NCI-H1105 treated with DMSO at 0.1 percent for 48 hours (cell line): ENCODE results near the gene MED12L.
A peak's percentile ranks its signal among the peaks of the same experiment; 100 is the strongest.

ENCODE experiments used
- DNase-seq: peaks from one replicate; lab custom pipeline; 2025; lab: John Stamatoyannopoulos, UW

MED12L gene

DNA sequence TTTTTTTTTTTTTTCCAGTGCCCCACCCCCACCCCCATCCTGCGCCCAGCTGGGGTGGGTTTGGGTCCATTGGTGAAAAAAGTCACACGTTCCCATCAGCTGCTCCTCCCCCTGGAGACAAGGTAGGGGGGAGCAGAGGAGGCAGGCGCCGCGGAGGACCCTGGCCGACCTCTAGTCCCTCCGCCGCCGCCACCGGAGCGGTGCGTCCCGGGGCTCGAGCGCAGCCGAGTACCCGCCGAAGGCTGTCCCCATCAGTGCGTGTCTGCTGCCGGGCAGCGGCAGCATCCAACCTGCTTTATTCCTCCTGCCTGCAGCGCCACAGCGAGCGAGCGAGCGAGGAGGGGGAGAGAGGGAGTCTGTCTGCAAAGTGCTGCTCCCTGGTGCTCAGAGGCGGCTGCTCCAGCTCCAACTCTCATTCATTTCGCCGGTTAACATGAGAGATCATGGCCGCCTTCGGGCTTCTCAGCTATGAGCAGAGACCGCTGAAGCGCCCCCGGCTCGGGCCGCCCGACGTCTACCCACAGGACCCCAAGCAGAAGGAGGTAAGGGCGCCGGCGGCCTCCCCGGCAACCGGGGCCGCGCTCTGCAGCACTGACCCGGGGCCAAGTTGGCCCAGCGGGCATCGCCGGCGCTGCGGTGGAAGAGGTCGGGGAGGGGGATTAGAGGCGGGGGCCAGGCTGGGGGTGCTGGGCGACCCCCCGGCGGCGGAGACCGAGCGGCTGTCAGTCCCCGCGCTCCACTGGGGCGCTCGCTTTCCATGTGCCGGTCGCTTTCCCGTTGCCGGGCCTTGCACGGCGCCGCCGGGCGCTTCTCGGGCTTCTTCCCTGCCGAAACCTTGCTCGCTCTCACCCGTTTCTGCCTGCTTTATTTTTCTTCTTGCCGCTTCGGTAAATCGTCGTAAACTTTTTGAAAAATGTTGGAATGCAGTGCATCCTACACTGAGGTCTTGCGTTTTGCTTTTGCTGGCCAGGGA is 1.3 kb downstream of the MED12L start:
- peak; percentile 94 for DNase-seq

DNA sequence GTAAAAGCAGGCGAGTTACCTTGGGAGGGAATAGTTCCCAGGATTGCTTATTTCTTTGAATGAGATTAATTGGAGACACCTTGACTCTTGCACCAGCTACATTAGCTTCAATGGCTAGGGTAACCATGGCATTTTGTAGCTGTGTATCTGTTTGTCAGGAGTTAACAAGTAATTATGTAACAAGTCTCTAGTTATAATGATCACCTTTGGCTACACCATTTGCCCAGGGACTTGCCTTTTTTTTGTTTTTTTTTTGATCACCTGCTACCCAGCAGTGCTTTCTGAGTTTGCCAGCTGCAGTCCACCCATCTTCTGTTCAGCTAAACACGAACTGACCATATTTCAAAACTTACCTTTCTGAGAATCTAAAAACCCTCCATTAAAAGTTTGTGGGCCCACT is 2.2 kb downstream of the MED12L start:
- DNase-seq = peak; percentile 77

- DNase-seq = no peak
Measured at GRCh38 chr3:151091685-151092345, 6.4 kb downstream of the MED12L start.

GRCh38 chr3:151093148-151093547 is 7.7 kb downstream of the MED12L start:
- DNase-seq = no peak

- DNase-seq = no peak
Measured at GRCh38 chr3:151093905-151094304, 8.4 kb downstream of the MED12L start.

GRCh38 chr3:151096716-151097115 is 11.3 kb downstream of the MED12L start:
- peak; percentile 21 for DNase-seq

DNA sequence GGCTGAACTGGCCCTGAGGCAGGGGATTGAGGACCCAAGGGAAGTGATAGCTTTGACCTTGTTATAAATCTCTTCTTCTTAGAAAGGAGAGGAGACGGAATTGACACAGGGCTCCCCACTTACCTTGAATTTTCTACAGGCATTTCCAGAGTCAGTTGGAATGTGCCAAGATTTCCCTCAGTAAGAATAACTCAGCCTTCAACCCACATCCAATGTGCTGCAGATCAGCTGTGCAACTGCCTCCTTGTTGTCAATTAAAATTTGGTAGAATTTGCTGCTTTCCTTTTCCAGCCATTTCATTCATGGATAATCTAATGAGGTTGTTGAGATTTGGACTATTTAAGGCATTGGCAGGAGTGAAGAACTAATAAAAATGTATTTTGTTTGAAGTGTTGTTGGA is 14.6 kb downstream of the MED12L start:
- no peak for DNase-seq

GRCh38 chr3:151101270-151101969 is 16.0 kb downstream of the MED12L start:
- DNase-seq = no peak

DNA sequence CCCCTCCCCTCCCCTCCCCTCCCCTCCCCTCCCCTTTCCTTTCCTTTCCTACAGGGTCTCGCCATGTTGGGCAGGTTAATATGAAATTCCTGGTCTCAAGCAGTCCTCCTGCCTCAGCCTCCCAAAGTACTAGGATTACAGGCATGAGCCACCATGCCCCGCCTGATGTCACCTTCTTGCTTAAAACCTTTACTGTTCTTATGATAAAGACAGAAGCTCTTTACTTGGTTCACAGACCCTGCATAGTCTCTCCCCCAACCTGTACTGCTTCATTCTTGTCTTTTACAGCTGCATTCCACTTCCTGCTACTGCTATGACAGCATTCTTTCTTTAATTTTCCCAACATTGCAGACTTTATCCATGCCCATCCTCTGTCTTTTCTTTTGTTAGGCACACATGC is 20.8 kb downstream of the MED12L start:
- DNase-seq = no peak

DNA sequence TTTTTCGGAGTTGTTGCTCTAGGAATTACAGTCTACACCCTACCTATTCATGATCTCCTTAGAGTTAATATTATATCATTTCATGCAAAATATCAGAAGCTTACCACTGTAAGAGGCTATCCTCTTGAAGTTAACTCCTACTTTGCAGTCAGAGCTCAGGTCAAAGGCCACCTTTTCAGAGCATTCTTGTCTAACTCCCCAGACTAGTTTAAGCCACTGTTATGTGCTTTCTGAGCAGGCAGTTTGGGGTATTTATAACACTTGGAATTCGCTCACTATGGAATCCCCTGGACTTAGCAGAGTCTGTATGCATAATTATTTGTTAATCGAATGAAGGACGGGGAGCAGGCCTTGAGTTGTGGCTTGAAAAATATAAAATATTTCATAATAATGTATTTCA is 21.7 kb downstream of the MED12L start:
- DNase-seq = no peak

DNA sequence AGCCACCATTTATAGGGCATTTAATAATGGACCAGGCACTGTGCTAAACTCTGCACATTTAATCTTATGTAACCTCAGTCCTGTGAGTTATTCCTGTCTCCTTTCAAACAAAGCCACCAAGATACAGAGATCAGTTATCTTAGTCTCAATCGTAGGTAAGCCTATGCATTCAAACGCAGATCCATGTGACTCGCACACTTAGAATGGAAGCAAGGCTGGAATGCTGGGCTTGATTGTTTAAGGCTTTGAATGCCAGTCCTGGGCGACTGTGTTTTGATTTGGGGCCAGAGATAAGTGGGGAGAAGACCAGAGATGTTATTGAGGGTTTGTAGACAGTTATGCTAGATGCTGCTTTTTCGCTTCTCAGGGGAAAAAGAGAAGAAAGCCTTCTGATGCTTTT is 22.2 kb downstream of the MED12L start:
- no peak for DNase-seq

DNA sequence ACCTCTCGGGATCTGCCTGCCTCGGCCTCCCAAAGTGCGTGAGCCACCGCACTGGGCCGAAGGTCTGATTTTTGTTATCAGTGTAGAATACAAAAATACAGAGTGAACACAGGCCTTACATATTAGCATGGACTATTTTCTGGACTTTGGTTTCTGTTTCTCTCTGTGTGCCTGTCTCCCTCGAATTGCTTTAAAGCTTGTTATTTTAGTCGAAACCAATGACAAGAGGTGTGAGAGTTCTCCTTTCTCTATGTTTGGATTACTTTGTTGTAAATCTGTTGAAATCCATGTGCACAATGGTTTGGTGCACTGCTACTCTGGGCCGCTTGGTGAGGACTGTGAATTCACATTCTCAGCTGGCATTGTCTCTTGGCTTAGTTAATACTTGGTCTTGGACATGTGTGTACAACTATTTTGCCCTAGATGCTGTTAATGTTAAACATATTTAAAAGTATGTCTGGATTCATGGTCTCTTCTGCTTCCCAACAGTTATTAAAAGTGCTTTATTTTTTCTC is 23.9 kb downstream of the MED12L start:
- no peak for DNase-seq

DNA sequence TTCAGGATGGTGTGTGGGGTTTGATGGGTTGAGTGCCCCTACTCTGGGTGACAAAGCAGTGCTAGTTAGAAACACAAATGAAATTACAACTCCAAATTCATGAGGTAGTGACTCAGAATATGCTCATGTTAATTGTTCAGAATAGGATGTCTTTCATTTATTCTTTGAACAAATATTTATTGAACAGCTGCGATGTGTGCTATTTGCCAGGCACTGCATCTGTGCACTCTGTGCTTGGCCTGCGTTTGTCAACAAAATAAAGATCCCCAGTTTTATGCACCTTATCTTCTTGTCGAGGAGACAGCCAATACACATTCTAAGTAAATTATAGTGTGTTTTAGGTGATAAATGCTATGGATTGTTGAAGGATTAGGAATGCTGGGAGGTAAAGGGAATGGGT is 27.3 kb downstream of the MED12L start:
- DNase-seq = no peak

DNA sequence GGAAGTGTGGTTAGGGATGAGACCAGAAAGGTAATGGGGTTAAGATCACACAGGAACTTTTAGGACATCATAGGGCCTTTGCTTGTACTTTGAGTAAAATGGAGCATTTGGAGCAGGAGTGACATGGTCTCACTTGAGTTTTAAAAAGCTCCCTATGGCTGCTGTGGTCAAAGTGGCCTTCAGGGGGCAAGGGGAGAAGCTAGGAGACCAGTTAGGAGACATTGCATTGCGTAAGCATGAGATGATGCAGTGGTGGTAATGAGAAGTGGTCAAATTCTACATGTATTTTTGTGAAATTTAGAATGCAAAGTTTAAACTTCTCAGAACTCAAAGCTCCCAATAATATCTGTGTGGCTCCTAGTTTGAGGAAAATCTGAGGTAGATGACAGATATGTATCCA is 27.9 kb downstream of the MED12L start:
- DNase-seq = no peak

DNA sequence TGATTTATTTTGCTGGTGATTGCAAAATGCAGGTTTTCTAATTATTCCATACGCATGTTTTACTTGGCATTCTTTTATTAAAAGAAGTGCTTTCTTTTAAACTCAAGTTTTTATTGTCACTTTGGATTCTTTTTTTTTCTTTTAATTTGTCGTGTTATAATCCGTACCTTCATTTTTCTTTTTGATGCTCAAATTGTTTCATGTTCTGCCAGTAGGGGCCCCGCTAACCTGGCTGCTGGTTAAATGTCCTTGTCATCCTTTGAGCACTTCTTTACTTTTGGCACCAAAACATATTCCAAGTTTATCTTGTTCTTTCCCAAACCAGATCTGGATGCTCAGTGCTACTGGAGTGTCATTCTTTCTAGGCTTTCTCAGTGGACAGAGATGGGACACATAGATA is 31.6 kb downstream of the MED12L start:
- DNase-seq = no peak

DNA sequence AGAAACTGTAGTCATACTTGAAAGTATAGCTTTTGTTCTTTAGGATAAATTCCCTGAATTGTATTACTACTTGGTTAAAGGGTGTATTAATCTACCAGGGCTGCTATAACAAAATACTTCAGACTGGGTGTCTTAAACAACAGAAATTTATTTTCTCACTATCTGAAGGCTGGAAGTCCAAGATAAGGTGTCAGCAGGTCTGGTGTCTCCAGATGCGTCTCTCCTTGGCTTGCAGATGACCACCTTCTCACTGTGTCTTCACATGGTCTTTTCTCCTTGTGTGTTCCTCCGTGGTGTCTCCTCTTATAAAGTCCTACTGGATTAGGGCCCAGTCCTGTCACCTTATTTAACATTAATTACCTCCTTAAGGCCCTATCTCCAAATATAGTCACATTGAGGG is 33.7 kb downstream of the MED12L start:
- DNase-seq = no peak

DNA sequence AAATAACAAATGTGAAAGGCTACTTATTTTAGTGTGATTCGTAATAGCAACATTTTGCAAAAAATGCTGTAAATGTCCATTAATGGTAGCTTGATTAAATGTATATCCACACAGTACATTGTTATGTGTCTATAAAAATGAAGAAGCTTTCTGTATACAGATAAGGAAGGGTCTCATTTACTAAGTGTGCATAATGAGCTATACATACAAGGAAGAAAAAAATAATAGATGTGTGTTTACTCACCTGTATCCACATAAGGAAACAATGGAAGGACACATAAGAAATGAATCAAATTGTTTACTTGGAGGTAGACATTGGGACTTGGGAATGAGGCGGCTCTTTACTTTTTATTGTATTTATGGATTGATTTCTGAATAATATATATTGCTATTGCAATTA is 34.9 kb downstream of the MED12L start:
- DNase-seq = peak; percentile 60

GRCh38 chr3:151121016-151121415 is 35.6 kb downstream of the MED12L start:
- no peak for DNase-seq

GRCh38 chr3:151123827-151124226 is 38.4 kb downstream of the MED12L start:
- DNase-seq = no peak

DNA sequence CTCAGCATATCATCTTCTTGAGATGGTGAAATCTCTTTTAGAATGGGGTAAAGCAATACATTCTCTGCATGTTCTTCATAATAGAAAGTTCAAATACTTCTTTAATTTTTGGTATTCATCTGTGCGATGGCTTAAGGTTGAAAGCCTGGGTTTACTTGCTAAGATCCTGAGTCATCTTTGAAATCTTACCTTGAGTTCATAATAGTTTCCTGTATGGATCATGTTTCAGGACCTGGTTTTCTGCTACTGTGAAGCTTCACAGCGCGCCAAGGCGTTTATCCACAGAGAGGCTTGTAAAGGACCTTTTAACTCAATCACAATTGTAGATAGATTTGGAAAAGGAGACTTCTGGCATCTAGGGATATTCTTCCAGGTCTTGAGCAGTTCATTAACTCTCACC is 39.0 kb downstream of the MED12L start:
- DNase-seq = no peak

DNA sequence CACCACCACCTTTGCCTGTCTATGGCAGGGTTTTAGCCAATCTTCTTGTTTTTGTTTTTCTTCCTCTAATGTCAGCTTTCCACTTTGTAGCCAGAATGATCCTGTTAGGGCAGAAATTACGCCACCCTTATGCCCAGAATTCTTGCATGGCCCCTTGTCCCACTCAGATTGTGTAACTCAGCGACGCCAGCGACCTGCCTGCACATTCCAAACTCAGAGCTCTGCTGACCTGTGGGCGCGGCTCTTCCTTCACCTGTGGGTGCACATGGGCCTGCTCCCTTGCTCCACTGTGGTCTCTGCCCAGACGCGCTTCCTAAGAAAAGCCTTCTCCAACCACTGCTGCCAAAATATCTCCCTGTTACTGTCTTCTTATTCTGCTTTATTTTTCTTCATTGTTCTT is 45.0 kb downstream of the MED12L start:
- DNase-seq = no peak

DNA sequence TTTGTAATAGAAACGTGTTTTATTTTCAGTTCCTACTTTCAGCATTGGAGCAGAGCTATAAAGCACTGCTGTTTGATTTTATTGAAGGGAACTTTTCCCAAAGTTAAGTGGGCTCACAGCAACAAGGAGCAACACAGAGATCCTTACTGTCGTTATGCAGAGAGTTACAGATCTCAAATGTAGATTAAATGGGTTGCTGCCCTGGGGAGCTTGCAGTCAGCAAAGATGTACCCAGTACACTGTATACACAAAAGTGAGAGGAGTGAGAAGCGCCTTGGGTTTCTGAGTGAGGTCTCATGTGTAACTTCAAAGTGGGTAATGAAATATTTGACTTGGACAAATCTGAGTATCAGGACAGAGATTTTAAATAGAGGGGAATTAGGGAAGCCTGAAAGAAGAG is 47.7 kb downstream of the MED12L start:
- DNase-seq = no peak
